SIG-M5 treated with dmso at 0.1 percent for 504 hours (cell line): ENCODE data around the gene CCDC146.

Source experiments
- DNase-seq: peaks from one replicate; lab custom pipeline; 2025; ENCODE audit not compliant: unreplicated experiment; lab: John Stamatoyannopoulos, UW

The CCDC146 gene

DNA sequence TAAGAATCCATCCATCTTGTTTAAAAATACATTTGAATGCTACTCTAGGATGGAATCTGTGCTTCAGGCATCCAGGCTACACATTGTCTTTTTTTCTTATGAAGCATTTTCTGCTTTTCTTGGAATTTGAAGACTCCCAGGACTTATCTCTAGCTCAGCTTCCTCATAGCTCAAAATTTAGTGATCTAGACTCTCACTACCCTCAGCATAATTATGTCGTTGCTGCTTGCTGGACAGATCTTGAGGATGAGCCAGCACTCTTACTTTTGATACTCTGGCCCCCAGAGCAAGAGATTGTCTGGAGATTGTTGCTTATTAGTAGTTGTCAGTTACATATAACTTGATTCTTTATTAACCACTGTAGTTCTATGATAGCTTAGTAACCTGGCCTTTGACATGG, 160.5 kb downstream of the CCDC146 start:
- DNase-seq, result no peak

DNA sequence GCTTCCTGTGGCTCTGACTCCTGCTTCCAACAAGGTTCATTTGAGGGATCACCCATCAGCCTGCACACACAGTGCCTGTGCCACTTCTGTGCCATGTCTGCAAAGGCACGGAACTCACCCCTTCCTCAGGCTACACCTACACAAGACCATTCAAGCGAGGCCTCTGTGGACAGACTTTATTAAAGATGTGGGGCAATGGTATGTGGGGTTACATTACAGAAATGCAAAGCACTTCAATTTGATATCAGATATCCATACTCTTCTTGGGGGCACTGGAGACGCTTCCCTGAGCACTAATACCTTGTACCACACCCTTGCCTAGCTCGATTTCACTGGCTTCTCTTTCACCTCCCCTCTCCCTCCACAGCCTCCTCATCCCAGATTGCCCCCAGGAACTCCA, 161.6 kb downstream of the CCDC146 start:
- DNase-seq, result no peak

GRCh38 chr7:77284616-77285015, 162.2 kb downstream of the CCDC146 start:
- DNase-seq, result no peak

- no peak for DNase-seq
Measured at GRCh38 chr7:77288676-77289320, 166.4 kb downstream of the CCDC146 start.

DNA sequence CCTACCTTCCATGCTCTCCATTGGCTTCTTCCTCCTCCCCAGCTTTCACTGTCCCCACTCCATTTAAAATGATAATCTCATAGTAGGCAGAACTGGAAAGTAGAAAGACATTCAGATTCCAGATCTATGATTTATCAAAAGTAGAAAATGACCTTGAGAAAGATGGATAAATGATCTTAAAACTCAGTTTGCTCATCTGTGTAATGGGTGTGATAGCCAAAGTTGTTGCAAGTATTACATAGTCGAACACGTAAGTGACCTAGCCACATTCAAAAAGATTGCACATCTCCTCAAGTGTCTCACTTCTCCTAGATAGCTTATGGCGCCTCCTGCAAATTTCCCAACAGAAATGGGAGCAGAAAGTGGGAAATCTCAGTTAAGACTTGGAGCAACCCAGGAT, 167.0 kb downstream of the CCDC146 start:
- DNase-seq, result no peak

DNA sequence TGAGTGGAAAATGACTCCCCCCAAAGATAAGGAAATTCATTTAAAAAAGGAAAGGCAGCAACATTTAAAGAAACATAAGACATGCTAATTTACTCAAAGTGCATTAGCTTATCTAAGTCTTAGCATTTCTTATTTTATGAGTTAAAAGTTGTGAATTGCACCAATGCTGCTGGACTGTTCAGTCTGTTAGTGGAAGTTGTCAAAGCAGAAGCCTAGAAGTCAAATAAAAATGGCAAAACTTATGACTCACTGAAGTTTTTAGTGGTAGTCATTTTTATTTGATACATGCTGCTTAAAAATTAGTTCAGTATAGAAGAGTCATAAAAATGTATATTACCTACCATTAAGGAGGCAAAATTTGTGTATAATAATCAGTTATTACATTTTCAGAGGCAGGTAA, 168.0 kb downstream of the CCDC146 start:
- no peak for DNase-seq

GRCh38 chr7:77293046-77293445, 170.6 kb downstream of the CCDC146 start:
- DNase-seq, result no peak

- DNase-seq, result no peak
Measured at GRCh38 chr7:77295549-77295948, 173.1 kb downstream of the CCDC146 start.

DNA sequence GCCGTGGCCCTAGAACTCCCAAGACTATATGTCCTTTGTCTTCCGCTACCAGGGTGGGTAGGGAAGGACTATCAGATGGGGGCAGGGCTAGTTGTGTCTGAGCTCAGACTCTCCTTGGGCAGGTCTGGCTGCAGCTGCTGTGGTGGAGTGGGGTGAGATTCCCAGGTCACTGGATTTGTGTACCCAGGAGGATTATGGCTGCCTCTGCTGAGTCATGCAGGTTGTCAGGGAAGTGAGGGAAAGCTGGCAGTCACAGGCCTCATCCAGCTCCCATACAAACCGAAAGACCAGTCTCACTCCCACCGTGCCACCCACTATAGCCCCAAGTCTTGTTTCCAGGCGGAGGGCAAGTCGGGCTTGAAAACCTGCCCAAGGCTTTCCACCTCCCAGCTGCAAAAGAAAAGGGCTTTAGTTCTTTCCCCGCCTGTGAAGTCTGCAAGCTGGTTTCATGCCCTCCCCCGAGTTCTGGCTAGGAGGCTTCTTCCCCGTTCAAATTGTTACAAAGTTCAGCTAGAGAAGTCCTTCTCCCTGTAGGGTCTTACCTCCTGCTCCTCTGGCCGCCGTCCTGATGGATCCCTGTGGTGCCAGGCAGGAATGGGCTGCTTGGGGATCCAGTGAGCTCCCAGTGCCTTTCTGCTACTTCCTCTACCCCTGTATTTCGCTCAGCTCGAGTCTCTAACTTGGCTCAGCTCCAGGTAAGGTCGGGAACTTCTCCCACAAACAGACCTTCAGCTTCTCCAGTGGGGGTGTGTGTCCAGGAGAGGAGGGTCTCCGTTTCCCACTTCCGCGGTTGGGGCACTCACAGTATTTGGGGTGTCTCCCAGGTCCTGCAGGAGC, 184.0 kb downstream of the CCDC146 start:
- no peak for DNase-seq

GRCh38 chr7:77308792-77309191, 186.4 kb downstream of the CCDC146 start:
- no peak for DNase-seq

- no peak for DNase-seq
Measured at GRCh38 chr7:77309714-77310220, 187.4 kb downstream of the CCDC146 start.

DNA sequence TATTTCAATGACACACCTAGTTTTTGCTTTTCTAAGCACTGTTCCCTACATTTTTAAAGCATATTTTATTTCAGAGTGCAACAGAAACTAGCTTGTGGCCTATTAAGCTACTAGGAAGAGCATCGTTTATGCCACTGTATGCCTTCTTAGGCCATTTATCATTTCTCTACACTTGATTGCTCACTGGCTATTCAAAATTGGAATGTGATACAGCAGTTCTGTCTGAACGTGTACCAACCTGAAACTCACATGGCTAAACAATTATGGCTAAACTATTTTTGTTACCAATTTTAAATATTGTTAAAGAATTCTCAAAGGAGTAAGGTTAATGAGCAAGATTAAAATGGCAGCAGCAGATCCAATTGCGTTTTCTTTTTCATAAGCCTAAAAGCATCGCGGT, 188.6 kb downstream of the CCDC146 start:
- DNase-seq, result no peak

DNA sequence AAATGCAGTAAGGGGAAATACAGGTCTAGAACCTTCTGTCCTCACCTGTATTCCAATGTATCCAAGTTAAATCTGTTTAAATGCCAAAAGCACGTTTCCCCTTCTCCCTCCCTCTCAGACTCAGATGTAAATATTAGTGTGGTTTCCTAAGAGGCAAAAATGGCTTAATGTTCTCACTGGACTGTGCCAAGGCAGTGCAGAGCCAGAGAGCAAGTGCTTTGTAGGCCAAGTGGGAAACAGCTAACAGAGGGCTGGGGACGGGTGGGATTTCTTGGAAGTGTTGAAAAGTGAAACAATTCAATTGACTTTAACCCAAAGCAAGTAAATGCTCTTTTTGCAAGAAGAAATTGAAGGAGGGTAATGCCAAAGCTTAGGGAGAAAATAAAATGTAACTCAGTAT, 190.7 kb downstream of the CCDC146 start:
- DNase-seq, result no peak

- no peak for DNase-seq
Measured at GRCh38 chr7:77313876-77314480, 191.6 kb downstream of the CCDC146 start.

DNA sequence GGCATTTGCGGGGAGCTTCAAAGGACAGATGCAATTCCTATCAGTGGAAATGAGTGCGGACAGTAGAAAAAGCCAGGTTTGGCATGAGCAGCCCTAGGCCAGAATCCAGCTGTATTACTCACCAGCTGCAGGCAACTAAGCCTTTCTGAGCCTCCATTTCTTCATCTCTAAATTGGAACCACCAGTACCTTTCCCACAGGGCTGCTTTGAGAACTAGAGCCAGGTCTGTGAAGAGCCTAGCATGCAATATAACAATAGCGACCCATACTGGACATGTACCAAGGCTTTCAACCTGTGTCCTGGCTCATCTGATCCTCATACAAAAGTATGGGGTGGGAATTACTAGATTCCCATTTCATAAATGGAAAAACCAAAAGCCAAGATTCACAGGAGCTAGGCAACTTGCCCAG, 192.8 kb downstream of the CCDC146 start:
- no peak for DNase-seq

DNA sequence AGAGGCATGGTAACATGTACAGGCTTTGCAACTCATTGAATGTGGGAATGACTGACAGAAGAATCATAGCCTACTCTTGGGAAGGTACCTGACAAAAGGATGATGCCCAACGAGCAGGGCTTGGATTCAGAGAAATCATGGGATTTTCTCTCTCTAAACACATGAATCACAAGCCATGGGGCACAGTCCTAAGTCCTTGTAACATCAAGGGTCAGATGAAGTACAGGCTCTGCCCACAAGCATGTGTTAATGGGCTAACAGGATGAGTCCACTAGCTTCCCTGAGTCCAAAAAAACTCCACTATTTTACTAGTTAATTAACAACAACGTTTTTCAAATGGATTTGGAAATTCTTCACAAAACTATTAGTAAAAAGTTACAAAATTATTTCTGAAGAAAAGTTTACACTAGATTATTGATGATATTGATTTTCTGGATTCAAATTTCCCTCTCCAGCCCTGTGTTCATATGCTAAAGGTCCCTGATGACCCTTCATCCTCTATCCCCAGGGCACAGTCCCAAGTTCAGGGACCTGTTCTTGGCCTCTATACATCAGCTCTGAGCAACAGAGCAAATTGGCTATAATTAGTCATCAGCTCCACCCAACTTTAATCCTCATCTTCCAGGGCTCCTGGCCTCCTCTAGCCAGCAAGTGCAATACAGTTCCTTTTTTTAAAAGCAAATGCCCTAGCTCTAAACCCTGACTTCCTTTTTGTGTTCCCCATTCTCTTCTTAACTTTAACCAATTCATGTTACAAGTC, 194.0 kb downstream of the CCDC146 start:
- peak; percentile 79 for DNase-seq

- DNase-seq, result no peak
Measured at GRCh38 chr7:77318019-77318418, 195.6 kb downstream of the CCDC146 start.

DNA sequence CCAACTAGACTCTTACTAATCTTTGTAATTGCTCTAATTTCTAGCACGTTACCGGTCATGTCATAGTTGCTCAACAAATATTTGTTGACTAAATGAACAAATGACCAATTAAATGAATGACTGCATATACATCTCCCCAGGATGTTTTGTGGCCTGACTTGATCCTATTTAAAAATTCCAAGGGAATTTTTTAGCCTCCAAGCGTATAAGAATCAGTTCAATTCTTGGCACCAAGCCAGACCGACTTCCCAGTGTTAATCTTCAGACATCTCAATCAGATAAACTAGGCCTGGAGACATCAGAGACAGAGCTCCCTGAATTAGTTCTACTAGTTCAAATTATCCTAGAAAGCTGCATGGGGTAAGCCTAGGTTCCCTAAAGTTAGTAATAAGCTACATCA, 197.7 kb downstream of the CCDC146 start:
- no peak for DNase-seq

- DNase-seq, result no peak
Measured at GRCh38 chr7:77320714-77321113, 198.3 kb downstream of the CCDC146 start.

DNA sequence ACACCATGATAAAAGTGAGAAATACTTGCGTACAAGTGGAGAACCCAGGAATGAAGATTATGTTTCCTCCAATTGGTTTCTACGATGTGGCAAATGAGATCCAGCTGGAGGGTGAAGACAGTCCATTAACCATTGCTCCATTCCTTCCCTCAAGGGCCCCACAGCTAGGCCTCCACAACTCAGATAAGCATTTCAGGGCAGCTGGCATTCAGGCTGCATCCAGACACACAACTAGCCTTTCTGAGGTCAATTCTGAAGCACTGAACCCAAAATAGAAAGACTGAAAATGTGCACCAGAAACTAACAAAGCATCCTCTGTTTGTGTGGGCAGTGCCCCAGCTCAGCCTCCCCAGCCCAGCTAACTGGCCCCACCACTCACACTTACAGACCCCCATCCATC, 198.9 kb downstream of the CCDC146 start:
- no peak for DNase-seq

GRCh38 chr7:77326131-77326530, 203.7 kb downstream of the CCDC146 start:
- no peak for DNase-seq
